ENCODE data around the gene TTC27.

DNA sequence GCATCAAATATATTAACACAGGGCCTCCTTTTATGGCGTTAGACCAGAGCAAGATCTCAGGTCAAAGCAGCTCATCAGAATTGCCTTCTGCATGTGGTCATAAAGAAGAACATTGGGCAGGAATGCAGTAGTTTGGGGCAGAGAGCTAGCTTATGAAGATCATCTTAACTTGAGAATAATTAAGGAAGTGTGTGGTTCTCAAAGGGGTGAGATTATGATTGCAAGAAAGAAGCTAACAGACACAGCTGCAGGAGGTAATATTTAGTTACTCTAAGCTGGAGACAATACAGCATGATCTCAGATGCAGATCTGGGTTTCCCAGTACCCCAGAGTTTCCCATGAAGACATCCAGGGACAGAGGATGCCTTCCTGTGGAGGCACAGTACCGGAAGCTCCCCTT lies 91.6 kb downstream of the TTC27 start:
- TF ChIP-seq ZNF274 (IDR thresholded peaks at IDR 0.05; ENCODE audit: low read depth, low read length) (no peak), YY1 (IDR thresholded peaks at IDR 0.05; ENCODE audit: insufficient read depth, insufficient read length) (no peak), SUZ12 (IDR thresholded peaks at IDR 0.05; ENCODE audit: extremely low read depth, insufficient read depth, insufficient read length) (no peak)

Measured in NT2/D1 (cell line).